MCF 10A (cell line): ENCODE results near the gene CCT8L2. TPM values are rescaled to one million over a fixed set of nuclear protein-coding genes. Genes with fewer than 3 reads are reported as not detected.
"Not testable (repeated sequence)": the region's sequence is repeated elsewhere in the genome, so short reads cannot be mapped to it uniquely, and the experiment has no call there.

Experiments
- BruUV-seq: library from RNA; stranded (reverse); fragments of 400-500 nt; replicated peaks from 2 replicates; lab custom pipeline; 2021; lab: Mats Ljungman, UMichigan
- CTCF ChIA-PET: fragments of 300-600 bp; sonication (Branson Sonifier 250); formaldehyde crosslinking; extraction: SDS; loops from one replicate; lab custom pipeline; 2021; ENCODE audit warnings: antibody characterized with exemption, inconsistent platforms; lab: Yijun Ruan, JAX
- POLR2A ChIA-PET: fragments of 300-600, 350-650 bp; sonication (Branson Sonifier 250); formaldehyde crosslinking; extraction: SDS; loops from one replicate; lab custom pipeline; 2020; ENCODE audit warnings: antibody characterized with exemption, inconsistent platforms; lab: Yijun Ruan, JAX
- DNase-seq: peaks from one replicate; pipeline ENCODE4 v3.0.0-alpha.2; 2018; ENCODE audit not compliant: unreplicated experiment
- H3K27ac Mint-ChIP-seq: one replicate; pipeline ENCODE4 v1.8.0; 2022; ENCODE audit warnings: mild to moderate bottlenecking, low read depth, mixed read lengths; ENCODE audit not compliant: unreplicated experiment
- H3K27me3 Mint-ChIP-seq: one replicate; pipeline ENCODE4 v1.8.0; 2022; ENCODE audit warnings: mixed read lengths; ENCODE audit not compliant: insufficient read depth, unreplicated experiment
- H3K36me3 Mint-ChIP-seq: one replicate; pipeline ENCODE4 v1.8.0; 2022; ENCODE audit warnings: mild to moderate bottlenecking, moderate library complexity, mixed read lengths; ENCODE audit not compliant: insufficient read depth, unreplicated experiment
- H3K4me1 Mint-ChIP-seq: one replicate; pipeline ENCODE4 v1.8.0; 2022; ENCODE audit warnings: mixed read lengths; ENCODE audit not compliant: insufficient read depth, unreplicated experiment
- H3K4me3 Mint-ChIP-seq: one replicate; pipeline ENCODE4 v1.8.0; 2022; ENCODE audit warnings: mild to moderate bottlenecking, moderate library complexity, mixed read lengths; ENCODE audit not compliant: unreplicated experiment
- H3K9me3 Mint-ChIP-seq: one replicate; pipeline ENCODE4 v1.8.0; 2022; ENCODE audit warnings: mixed read lengths; ENCODE audit not compliant: unreplicated experiment
- intact Hi-C: fragments of 100-400 bp; cut with micrococcal nuclease; formaldehyde crosslinking; loops from 2 replicates; pipeline ENCODE4 v1.14.1; 2022
- total RNA-seq: library from RNA; stranded (reverse); gene quantifications from 2 replicates; pipeline ENCODE4 v1.2.3, GENCODE V29; 2022
- TF ChIP-seq, protein P1 (sequence below): fragments of 200-600 bp; IDR thresholded peaks from one replicate; pipeline ENCODE4 v1.8.0; 2022; ENCODE audit warnings: antibody characterized with exemption, mild to moderate bottlenecking; ENCODE audit not compliant: unreplicated experiment

Gene CCT8L2
- total RNA-seq, 1 experiment from 2014 or later: not detected

DNA sequence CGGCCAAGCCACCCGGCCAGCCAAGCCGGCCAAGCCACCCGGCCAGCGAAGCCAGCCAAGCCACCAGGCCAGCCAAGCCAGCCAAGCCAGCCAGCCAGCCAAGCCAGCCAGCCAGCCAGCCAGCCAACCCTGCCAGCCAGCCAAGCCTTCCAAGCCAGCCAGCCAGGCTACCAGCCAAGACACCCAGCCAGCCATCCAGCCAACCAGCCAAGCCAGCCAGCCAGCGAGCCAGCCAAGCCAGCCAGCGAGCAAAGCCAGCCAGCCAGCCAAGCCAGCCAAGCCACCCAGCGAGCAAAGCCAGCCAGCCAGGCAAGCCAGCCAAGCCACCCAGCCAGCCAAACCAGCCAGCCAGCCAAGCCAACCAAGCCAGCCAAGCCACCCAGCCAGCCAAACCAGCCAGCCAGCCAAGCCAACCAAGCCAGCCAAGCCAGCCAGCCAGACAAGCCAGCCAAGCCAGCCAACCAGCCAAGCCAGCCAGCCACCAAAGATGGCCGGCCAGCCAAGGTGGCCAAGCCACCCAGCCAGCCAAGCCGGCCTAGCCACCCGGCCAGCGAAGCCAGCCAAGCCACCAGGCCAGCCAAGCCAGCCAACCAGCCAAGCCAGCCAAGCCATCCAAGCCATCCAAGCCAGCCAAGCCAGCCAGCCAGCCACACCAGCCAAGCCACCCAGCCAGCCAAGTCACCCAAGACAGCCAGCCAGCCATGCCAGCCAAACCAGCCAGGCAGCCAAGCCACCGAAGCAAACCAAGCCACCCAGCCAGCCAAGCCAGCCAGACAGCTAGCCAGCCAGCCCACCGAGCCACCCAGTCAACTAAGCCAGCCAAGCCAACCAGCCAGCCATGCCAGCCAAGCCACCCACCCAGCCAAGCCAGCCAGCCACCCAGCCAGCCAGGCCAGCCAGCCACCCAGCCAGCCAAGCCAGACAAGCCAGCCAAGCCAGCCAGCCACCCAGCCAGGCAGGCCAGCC is 28.8 kb downstream of the CCT8L2 start:
- CTCF ChIA-PET: no interaction called here
- intact Hi-C loops: no loop called here
- Mint-ChIP-seq H3K27me3 (no peaks in the 10 kb centered on the region), H3K4me3 (no peak overlapping the region), H3K9me3 (no peaks in the 10 kb centered on the region), H3K36me3 (no peaks in the 10 kb centered on the region), H3K4me1 (no peaks in the 10 kb centered on the region), H3K27ac (no peak overlapping the region)
- no TSS peak for BruUV-seq
- POLR2A ChIA-PET: no interaction called here
- TF ChIP-seq, protein P1, sequence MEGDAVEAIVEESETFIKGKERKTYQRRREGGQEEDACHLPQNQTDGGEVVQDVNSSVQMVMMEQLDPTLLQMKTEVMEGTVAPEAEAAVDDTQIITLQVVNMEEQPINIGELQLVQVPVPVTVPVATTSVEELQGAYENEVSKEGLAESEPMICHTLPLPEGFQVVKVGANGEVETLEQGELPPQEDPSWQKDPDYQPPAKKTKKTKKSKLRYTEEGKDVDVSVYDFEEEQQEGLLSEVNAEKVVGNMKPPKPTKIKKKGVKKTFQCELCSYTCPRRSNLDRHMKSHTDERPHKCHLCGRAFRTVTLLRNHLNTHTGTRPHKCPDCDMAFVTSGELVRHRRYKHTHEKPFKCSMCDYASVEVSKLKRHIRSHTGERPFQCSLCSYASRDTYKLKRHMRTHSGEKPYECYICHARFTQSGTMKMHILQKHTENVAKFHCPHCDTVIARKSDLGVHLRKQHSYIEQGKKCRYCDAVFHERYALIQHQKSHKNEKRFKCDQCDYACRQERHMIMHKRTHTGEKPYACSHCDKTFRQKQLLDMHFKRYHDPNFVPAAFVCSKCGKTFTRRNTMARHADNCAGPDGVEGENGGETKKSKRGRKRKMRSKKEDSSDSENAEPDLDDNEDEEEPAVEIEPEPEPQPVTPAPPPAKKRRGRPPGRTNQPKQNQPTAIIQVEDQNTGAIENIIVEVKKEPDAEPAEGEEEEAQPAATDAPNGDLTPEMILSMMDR: no peak
- DNase-seq: no peak

DNA sequence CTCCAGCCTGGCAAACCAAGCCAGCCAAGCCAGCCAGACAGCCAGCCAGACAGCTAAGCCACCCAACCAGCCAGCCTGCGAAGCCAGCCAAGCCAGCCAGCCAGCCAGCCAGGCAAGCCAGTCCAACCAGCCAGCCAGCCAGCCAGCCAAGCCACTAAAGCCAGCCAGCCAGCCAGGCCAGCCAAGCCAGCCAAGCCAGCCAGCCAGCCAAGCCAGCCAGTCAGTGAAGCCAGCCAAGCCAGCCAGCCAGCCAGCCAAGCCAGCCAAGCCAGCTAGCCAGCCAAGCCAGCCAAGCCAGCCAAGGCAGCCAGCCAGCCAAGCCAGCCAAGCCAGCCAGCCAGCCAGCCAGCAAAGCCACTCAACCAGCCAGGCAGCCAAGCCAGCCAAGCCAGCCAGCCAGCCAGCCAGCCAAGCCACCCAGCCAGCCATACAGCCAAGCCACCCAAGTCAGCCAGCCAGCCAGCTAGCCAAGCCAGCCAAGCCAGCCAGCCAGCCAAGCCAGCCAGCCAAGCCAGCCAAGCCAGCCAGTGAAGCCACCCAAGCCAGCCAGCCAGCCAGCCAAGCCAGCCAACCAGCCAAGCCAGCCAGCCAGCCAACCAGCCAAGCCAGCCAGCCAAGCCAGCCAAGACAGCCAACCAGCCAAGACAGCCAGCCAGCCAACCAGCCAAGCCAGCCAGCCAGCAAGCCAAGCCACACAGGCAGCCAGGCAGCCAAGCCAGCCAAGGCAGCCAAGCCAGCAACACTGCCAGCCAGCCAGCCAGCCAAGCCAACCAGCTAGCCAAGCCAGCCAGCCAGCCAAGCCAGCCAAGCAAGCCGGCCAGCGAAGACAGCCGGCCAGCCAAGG is 29.7 kb downstream of the CCT8L2 start:
- H3K36me3 Mint-ChIP-seq: no peaks in the 10 kb centered on the region
- CTCF ChIA-PET: no interaction called here
- TF ChIP-seq, protein P1: no peak
- intact Hi-C loops: no loop called here
- peaks cover under 1% of the 10 kb centered on the region for H3K9me3 Mint-ChIP-seq
- H3K27ac Mint-ChIP-seq: no peak overlapping the region
- no peak overlapping the region for H3K4me3 Mint-ChIP-seq
- no peaks in the 10 kb centered on the region for H3K4me1 Mint-ChIP-seq
- POLR2A ChIA-PET: no interaction called here
- H3K27me3 Mint-ChIP-seq: no peaks in the 10 kb centered on the region
- DNase-seq: no peak
- BruUV-seq: no TSS peak

DNA sequence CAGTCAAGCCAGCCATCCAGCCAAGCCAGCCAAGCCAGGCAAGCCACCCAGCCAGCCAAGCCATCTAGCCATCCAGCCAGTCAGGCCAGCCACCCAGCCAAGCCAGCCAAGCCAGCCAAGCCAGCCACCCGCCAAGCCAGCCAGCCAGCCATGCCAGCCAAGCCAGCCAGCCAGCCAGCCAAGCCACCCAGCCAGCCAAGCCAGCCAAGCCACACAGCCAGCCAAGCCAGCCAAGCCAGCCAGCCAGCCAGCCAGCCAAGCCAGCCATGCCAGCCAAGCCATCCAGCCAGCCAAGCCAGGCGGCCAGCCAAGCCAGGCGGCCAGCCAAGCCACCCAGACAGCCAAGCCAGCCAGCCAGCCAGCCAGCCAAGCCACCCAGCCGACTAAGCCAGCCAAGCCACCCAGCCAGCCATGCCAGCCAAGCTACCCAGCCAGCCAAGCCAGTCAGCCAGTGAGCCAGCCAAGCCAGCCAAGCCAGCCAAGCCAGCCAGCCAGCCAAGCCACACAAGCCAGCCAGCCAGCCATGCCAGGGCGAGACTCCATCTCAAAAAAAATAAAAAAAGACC is 31.4 kb downstream of the CCT8L2 start:
- H3K4me1 Mint-ChIP-seq, H3K9me3 Mint-ChIP-seq, BruUV-seq, H3K4me3 Mint-ChIP-seq, H3K27ac Mint-ChIP-seq, H3K36me3 Mint-ChIP-seq, intact Hi-C loops, DNase-seq, POLR2A ChIA-PET, H3K27me3 Mint-ChIP-seq: not testable (repeated sequence)
- CTCF ChIA-PET: interaction anchor here (0.6 kb wide), 1 partner anchor 157 kb away, joined by 5 read pairs; no protein-coding TSS in a partner anchor

DNA sequence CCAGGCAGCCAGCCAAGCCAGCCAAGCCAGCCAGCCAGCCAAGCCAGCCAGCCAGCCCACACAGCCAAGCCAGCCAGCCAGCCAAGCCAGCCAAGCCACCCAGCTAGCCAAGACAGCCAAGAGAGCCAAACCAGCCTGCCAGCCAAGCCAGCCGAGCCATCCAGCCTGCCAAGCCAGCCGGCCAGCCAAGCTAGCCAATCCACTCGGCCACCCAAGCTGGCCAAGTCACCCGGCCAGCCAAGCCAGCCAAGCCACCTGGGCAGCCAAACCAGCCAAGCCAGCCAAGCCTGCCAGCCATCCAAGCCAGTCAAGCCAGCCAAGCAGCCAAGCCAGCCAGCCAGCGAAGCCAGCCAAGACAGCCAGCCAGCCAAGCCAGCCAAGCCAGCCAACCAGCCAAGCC is 32.0 kb downstream of the CCT8L2 start:
- H3K27me3 Mint-ChIP-seq, BruUV-seq, H3K4me1 Mint-ChIP-seq, H3K27ac Mint-ChIP-seq, H3K4me3 Mint-ChIP-seq, CTCF ChIA-PET, intact Hi-C loops, H3K9me3 Mint-ChIP-seq, H3K36me3 Mint-ChIP-seq, DNase-seq: not testable (repeated sequence)
- POLR2A ChIA-PET: interaction anchor here (0.6 kb wide), 1 partner anchor 23 kb away, joined by 6 read pairs; no protein-coding TSS in a partner anchor

DNA sequence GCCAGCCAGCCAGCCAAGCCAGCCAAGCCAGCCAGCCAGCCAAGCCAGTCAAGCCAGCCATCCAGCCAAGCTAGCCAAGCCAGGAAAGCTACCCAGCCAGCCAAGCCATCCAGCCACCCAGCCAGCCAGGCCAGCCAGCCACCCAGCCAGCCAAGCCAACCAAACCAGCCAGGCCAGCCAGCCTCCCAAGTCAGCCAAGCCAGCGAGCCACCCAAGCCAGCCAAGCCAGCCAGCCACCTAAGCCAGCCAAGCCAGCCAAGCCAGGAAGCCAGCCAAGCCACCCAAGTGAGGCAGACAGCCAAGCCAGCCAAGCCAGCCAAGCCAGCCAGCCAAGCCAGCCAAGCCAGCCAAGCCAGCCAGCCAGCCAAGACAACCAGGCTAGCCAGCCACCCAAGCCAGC is 32.6 kb downstream of the CCT8L2 start:
- H3K4me1 Mint-ChIP-seq, H3K4me3 Mint-ChIP-seq: not testable (repeated sequence)

More for the DNA sequence above, 32.6 kb downstream of the CCT8L2 start:
- BruUV-seq, H3K36me3 Mint-ChIP-seq, POLR2A ChIA-PET, H3K27ac Mint-ChIP-seq, DNase-seq, H3K9me3 Mint-ChIP-seq, CTCF ChIA-PET, H3K27me3 Mint-ChIP-seq, intact Hi-C loops: not testable (repeated sequence)
